Embryonic facial prominence (tissue), 1 donor: Measurements from ENCODE around the gene PPM1G.
"Not testable (repeated sequence)": the region's sequence is repeated elsewhere in the genome, so short reads cannot be mapped to it uniquely, and the experiment has no call there.

ENCODE experiments used
- DNase-seq: peaks from one replicate; pipeline ENCODE4 v3.0.0-alpha.2; 2016; ENCODE audit errors: extremely low spot score

PPM1G gene

GRCh38 chr2:27375513-27376099, 33.8 kb downstream of the PPM1G start:
- DNase-seq: no peak

GRCh38 chr2:27373567-27373966, 35.8 kb downstream of the PPM1G start:
- DNase-seq: no peak

DNA sequence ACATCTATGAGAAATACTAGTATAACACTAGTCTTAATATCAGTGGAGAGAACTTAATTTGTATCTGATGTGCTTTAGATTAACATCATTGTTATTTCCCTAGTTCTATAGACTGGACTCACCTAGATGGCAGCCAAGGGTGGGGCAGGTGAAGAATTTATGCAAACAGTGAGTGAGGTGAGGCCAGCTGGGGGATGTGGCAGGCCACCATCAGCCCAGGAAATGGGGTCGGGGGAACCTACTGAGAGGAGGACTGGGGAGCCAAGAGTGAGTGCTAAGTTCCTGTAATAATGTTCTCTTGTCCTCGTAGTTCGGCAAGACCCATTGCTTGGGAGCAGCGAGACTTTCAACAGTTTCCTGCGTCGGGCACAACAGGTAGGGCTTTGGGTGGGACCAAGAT, 36.5 kb downstream of the PPM1G start:
- no peak for DNase-seq

DNA sequence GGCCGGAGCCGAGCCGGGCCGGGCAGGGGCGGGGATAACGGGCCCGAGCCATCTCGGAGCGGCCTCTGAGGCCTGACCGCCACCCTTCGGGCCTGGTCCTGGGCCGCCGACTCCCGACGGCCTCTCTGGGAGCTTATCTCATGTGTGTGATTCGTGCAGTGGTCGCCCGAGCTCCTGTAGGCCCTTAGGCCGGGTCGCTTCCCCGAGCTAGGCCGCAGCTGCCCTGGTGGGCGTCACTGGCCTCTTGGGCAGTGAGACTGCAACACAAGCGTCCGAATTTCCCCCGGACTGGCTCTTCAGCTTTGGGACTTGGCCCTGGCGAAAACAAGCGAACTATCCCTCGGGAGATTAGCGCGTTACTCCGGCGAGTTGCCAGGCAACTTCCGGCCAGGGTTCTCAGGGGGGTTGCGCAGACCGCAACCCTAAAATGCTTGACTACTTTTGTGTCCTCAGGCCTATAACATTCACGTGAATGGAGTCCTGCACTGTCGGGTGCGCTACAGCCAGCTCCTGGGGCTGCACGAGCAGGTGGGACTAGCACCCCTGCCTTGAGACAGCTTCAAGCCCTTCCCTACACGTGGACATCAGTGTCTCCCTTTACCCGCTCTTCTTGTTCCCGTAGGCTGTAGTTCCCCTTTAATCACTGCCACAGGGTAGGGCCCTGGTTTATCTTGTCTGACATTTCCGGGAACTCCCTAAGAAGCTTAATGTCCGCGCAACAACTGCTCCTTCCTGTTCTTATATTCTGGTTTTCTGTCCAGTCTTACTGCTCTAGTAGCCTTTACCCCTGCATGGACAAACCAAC, 38.4 kb downstream of the PPM1G start:
- DNase-seq: no peak

GRCh38 chr2:27370026-27370815, 39.2 kb downstream of the PPM1G start, which contains the start of the genes EIF2B4 and SNX17:
EIF2B4 (minus strand) TSS chr2:27370338; CDS start chr2:27370314, 24 bp downstream.
SNX17 (plus strand) TSS chr2:27370616; CDS start chr2:27370744, 128 bp downstream.
- DNase-seq: peak; percentile 99

DNA sequence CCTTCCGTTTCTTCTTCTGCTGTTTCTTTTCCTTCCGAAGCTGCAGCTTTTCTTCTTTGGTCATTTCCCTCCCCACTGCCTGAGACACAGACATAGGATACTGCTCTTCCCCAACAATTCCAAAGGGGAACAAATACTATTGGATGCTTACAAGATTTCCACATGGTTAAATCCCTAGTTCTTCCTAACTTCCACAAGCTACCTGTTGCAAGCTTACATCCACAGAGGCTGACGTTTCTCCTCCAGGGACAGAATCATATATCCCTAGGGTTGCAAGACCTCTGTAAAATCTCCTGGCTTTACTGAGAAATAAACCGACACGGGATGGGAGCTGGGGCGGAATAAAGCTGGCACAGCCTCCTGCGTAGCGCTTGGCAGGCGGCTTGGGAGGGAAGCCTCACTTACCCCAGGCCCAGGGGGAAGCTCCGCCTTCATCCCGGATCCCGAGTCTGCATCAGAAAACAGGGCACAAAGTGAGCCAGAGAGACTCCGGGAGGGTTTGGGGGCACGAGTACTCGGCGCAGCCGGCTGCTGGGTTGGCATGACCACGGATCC, 39.8 kb downstream of the PPM1G start:
- no peak for DNase-seq

- no peak for DNase-seq
These were observed 45.5 kb downstream of the PPM1G start for GRCh38 chr2:27363933-27364332.

GRCh38 chr2:27362678-27363420, 46.5 kb downstream of the PPM1G start:
- no peak for DNase-seq

GRCh38 chr2:27356382-27357181, 52.8 kb downstream of the PPM1G start, which contains the start of gene GTF3C2:
GTF3C2 (minus strand) TSS chr2:27356764; CDS start chr2:27343554, 13,210 bp downstream.
- peak; percentile 94 for DNase-seq

GRCh38 chr2:27356056-27356381, 53.4 kb downstream of the PPM1G start:
- no peak for DNase-seq

- DNase-seq: no peak
These were observed 54.8 kb downstream of the PPM1G start for GRCh38 chr2:27354597-27354927.

DNA sequence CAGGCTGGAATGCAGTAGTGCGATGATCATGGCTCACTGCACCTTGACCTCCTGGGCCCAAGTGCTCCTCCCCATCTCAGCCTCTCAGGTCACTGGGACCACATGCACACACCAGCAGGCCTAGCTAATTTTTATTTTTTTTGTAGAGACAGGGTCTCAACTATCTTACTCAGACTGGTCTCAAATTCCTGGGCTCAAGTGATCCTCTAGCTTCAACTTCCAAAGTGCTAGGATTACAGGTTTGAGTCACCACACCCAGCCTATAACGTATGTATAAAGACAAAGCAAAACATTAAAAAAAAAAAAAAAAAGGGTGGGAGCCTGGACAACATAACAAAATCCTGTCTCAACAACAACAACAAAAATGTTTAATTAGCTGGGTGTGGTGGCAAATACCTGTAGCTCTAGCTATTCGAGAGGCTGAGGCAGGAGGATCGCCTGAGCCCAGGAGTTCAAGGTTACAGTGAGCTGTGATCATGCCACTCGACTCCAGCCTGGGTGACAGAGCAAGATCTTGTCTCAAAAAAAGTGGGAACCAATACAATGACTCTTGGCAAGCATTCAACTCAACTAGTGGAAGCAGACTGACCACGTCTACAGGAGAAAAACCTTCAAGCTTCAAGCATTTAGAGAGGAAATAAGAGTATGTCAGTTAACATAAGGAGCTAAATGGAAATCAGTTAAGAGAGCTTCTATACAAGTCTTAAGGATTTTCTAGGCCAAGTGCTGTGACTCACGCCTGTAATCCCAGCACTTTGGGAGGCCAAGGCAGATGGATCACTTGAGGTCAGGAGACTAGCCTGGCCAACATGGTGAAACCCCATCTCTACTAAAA, 55.4 kb downstream of the PPM1G start:
- DNase-seq: no peak

DNA sequence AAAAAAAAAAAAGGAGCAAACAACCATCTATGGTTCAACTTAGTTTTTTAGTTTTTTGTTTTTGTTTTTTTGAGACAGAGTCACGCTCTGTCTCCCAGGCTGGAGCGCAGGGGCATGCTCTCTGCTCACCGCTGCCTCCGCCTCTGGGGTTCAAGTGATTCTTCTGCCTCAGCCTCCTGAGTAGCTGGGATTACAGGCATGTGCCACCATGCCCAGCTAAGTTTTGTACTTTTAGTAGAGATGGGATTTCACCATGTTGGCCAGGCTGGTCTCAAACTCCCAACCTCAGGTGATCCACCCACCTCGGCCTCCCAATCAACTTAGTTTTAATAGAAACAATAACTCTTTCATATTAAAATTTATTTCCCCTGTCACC, 56.0 kb downstream of the PPM1G start:
- not testable (repeated sequence) for DNase-seq

GRCh38 chr2:27351802-27352598, 57.4 kb downstream of the PPM1G start:
- DNase-seq: no peak

DNA sequence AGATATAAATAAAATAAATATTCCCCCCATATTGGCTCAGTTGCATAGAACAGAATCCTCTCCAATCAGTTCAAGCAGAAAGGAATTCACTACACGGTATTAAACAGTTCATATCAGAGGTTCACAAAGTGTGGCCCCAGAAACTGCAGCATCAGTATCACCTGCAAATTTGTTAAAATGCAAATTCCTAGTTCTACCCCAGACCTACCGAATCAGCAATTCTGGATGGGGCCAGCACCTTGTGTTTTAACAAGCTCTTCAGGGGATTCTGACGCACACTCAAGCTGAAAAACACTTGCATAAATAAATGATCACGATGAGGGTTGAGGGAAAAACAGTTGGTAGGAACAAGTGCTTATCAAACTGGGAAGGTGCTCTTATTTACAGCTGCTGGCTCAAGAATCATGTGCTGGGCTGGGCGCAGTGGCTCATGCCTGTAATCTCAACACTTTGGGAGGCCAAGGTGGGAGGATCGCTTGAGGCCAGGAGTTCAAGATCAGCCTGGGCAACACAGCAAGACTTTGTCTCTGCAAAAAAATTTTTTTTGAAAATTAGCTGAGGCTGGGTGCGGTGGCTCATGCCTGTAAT, 59.2 kb downstream of the PPM1G start:
- no peak for DNase-seq

DNA sequence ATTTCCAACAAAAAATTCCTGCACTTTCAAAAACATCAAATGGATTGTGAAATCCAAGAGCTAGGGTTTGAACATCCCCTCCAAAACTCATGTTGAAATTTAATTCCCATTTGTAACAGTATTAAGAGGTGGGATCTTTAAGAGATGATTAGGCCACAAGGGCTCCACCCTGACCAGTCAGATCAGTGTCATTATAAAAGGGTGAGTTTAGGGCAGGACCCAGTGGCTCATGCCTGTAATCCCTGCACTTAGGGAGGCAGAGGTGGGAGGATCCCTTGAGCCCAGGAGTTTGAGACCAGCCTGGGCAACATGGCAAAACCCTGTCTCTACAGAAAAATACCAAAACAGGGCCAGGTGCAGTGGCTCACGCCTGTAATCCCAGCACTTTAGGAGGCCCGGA, 61.8 kb downstream of the PPM1G start:
- DNase-seq: no peak

- no peak for DNase-seq
These were observed 73.2 kb downstream of the PPM1G start for GRCh38 chr2:27336173-27336572.

DNA sequence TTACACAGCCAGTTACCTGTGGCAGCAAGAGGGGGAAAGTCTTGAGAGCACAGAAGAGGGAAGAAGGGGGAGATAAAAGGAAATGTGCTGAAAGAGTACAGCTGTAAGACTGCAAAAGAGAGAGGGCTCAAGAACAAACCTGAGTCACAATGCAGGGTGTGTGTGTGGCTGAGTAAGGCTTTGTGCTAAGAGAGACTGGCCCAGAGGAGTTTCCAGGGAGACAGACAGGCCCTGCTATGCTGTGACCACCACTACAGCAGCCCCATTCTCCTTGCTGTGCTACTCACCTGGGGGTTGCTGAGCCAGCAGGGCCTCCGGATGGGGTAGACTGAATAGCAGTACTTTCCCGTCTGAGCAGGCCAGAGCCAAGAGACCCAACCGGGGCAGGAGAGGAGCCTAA, 74.1 kb downstream of the PPM1G start:
- DNase-seq: no peak
